ENCODE data around the gene RPS6KA2.

The RPS6KA2 gene

GRCh38 chr6:166474721-166475565 lies 152.1 kb downstream of the RPS6KA2 start:
- DNase-seq (ENCODE audit: extremely low read depth, insufficient read length): no peak
- Histone ChIP-seq H3K36me3 (ENCODE audit: control insufficient read depth, insufficient read depth, low read length) (no peaks in the 10 kb centered on the region; the same call in 1 of the 2 replicates), H3K27me3 (replicated peaks; ENCODE audit: control insufficient read depth, insufficient read depth, low read length) (no peaks in the 10 kb centered on the region), H3K4me3 (replicated peaks; ENCODE audit: low read depth, low read length) (no peak overlapping the region)
- no peak for TF ChIP-seq CTCF (IDR thresholded peaks at IDR 0.05; ENCODE audit: insufficient read depth, low read length, poor library complexity, severe bottlenecking)

DNA sequence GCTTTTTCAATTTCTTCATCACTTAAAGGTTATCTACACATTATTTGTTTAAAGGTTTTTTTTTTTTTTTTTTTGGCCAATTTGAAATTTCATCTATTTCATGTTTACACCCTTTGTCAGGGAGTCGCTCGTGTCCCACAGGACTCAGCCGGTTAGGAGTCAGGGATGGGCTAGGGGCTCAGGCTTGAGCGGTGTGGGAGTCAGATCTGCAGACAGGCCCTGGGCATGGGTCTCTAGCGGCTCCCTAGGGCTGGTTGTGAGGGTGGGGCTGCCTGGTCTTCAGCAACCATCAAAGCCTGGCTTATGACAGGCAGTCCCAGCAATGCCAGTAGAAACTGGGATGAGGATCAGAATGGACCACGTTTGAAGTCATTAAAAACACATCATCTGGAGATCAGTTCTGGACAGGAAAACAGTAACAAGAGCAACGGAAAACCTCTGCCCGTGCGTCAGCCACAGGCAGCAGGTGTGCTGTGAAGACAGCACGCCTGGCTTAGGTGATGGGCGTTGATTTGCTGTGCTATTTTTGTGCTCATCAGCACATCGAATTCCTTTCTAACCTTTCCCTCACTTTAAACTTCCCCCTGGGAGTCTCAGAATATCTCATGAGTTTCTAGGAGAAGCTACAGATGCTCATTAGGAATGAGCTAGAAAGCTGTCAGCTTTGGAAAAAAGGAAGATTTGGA lies 153.0 kb downstream of the RPS6KA2 start:
- TF ChIP-seq CTCF (IDR thresholded peaks at IDR 0.05; ENCODE audit: insufficient read depth, low read length, poor library complexity, severe bottlenecking): no peak
- H3K36me3 ChIP-seq (ENCODE audit: control insufficient read depth, insufficient read depth, low read length): no peaks in the 10 kb centered on the region; the same call in none of the 2 replicates
- H3K4me3 ChIP-seq (replicated peaks; ENCODE audit: low read depth, low read length): no peak overlapping the region
- H3K27me3 ChIP-seq (replicated peaks; ENCODE audit: control insufficient read depth, insufficient read depth, low read length): no peaks in the 10 kb centered on the region
- no peak for DNase-seq (ENCODE audit: extremely low read depth, insufficient read length)

GRCh38 chr6:166472636-166473035 lies 154.4 kb downstream of the RPS6KA2 start:
- Histone ChIP-seq H3K4me3 (replicated peaks; ENCODE audit: low read depth, low read length) (no peak overlapping the region), H3K27me3 (replicated peaks; ENCODE audit: control insufficient read depth, insufficient read depth, low read length) (no peaks in the 10 kb centered on the region), H3K36me3 (ENCODE audit: control insufficient read depth, insufficient read depth, low read length) (no peaks in the 10 kb centered on the region; the same call in 1 of the 2 replicates)
- no peak for DNase-seq (ENCODE audit: extremely low read depth, insufficient read length)
- no peak for TF ChIP-seq CTCF (IDR thresholded peaks at IDR 0.05; ENCODE audit: insufficient read depth, low read length, poor library complexity, severe bottlenecking)

- no peak for DNase-seq (ENCODE audit: extremely low read depth, insufficient read length)
- no peak for TF ChIP-seq CTCF (IDR thresholded peaks at IDR 0.05; ENCODE audit: insufficient read depth, low read length, poor library complexity, severe bottlenecking)
Measured at GRCh38 chr6:166471797-166472260, 155.2 kb downstream of the RPS6KA2 start.

GRCh38 chr6:166470863-166471410 lies 156.1 kb downstream of the RPS6KA2 start:
- Histone ChIP-seq H3K27me3 (replicated peaks; ENCODE audit: control insufficient read depth, insufficient read depth, low read length) (no peaks in the 10 kb centered on the region; the same call in 1 of the 2 replicates), H3K36me3 (ENCODE audit: control insufficient read depth, insufficient read depth, low read length) (no peaks in the 10 kb centered on the region; the same call in 1 of the 2 replicates), H3K4me3 (replicated peaks; ENCODE audit: low read depth, low read length) (no peak overlapping the region)
- DNase-seq (ENCODE audit: extremely low read depth, insufficient read length): no peak
- no peak for TF ChIP-seq CTCF (IDR thresholded peaks at IDR 0.05; ENCODE audit: insufficient read depth, low read length, poor library complexity, severe bottlenecking)

More at GRCh38 chr6:166471797-166472260, 155.2 kb downstream of the RPS6KA2 start:
- no peak overlapping the region for H3K4me3 ChIP-seq (replicated peaks; ENCODE audit: low read depth, low read length)
- no peaks in the 10 kb centered on the region; the same call in 1 of the 2 replicates for H3K36me3 ChIP-seq (ENCODE audit: control insufficient read depth, insufficient read depth, low read length)
- H3K27me3 ChIP-seq (replicated peaks; ENCODE audit: control insufficient read depth, insufficient read depth, low read length): no peaks in the 10 kb centered on the region; the same call in 1 of the 2 replicates
